ENCODE results near the gene NOM1. TPM values are rescaled to one million over a fixed set of nuclear protein-coding genes. Genes with fewer than 3 reads are reported as not detected.
"Not testable (repeated sequence)": the region's sequence is repeated elsewhere in the genome, so short reads cannot be mapped to it uniquely, and the experiment has no call there.

The NOM1 gene, protein sequence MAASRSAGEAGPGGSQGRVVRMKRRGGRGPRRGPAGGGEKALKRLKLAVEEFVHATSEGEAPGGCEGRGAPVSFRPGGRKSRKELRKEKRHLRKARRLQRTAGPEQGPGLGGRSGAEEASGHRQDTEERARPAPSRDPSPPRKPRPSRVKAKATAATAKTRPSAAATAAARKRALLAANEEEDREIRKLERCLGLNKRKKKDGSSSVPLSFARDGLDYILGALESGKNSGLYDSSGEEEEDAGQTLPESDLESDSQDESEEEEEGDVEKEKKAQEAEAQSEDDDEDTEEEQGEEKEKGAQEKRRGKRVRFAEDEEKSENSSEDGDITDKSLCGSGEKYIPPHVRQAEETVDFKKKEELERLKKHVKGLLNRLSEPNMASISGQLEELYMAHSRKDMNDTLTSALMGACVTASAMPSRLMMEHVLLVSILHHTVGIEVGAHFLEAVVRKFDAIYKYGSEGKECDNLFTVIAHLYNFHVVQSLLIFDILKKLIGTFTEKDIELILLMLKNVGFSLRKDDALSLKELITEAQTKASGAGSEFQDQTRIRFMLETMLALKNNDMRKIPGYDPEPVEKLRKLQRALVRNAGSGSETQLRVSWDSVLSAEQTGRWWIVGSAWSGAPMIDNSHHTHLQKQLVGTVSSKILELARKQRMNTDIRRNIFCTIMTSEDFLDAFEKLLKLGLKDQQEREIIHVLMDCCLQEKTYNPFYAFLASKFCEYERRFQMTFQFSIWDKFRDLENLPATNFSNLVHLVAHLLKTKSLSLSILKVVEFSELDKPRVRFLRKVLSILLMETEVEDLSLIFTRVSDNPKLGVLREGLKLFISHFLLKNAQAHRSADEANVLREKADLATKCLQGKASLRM
- 10 to 100 TPM; 13.9 to 20.9 (median 15.9) TPM for total RNA-seq
- long read RNA-seq, donor 1, partial matches to known transcripts, result 3 of 6 reads
- long read RNA-seq, donor 1, other reads (novel, unspliced or antisense), result 3 of 6 reads
- long read RNA-seq, donor 2, partial matches to known transcripts, result 7 of 7 reads
- long read RNA-seq, donor 2, other reads (novel, unspliced or antisense), result 0 of 7 reads

DNA sequence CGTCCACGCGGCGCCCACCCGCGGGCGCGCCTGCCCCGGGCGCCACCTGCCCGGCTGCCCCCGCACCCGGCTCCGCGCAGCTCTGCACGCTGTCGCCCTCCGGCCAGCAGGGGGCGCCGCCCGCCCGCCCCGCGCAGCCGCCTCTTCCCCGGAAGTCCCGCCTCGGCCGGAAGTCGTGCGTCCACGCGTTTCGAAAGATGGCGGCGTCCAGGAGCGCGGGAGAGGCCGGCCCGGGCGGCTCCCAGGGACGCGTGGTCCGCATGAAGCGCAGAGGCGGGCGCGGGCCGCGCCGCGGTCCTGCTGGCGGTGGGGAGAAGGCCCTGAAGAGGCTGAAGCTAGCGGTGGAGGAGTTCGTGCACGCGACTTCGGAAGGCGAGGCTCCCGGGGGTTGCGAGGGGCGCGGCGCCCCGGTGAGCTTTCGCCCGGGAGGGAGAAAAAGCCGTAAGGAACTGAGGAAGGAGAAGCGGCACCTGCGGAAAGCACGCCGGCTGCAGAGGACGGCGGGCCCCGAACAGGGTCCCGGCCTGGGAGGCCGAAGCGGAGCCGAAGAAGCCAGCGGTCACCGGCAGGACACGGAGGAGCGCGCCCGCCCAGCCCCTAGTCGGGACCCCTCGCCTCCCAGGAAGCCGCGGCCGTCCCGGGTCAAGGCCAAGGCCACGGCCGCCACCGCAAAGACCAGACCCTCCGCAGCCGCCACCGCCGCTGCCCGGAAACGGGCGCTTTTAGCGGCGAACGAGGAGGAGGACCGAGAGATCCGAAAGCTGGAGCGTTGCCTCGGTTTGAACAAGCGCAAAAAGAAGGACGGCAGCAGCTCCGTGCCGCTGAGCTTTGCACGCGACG lies at the start of gene NOM1:
Gene NOM1, plus strand, starts transcription at position 172 of the 840 bp plus-strand sequence. Its CDS starts 26 bp downstream, at position 198.
- Histone ChIP-seq H3K36me3 (ENCODE audit: low read depth) (no peaks in the 10 kb centered on the region), H3K4me1 (ENCODE audit: low read depth) (peaks cover 20% of the 10 kb centered on the region), H3K9me3 (no peaks in the 10 kb centered on the region), H3K4me3 (peak within 1 kb of the TSS; percentile 95)
- peak; percentile 97 for TF ChIP-seq CTCF (IDR thresholded peaks at IDR 0.05)
- intact Hi-C loops (cut with DNase I, micrococcal nuclease), result loop anchor here in 1 of 2 donors (10.0 kb wide), 1 partner anchor 325 kb away; no protein-coding TSS in a partner anchor
- peak; percentile 99 for ATAC-seq
- peak; percentile 91 to 94 (median 93) for DNase-seq

- H3K36me3 ChIP-seq (ENCODE audit: low read depth); ATAC-seq; H3K9me3 ChIP-seq; H3K4me3 ChIP-seq; intact Hi-C loops (cut with DNase I, micrococcal nuclease); H3K4me1 ChIP-seq (ENCODE audit: low read depth); DNase-seq: not testable (repeated sequence)
Measured at GRCh38 chr7:156900093-156900492, 49.4 kb upstream of the NOM1 start.

GRCh38 chr7:156903232-156903909 lies 46.1 kb upstream of the NOM1 start:
- peak; percentile 57 for ATAC-seq
- no peak for DNase-seq

DNA sequence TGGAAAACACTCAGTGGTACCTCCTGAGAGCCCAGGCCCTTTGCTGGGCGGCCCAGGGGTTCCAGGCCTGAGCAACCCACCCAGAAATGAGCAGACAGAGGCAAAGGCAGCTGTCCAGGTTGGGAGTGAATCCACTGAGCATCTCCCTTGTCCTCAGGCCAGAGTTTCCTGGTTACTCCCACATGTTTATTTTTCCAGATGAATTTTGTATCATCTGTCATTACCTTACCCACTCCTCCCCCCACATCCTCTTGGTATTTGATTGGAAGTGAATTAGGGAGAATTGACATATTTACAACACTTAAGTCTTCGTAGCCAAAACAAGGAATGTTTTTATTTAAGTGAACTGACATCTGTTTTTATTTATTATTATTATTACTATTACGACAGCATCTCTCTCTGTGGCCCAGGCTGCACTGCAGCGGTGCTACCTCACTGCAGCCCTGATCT lies 43.3 kb upstream of the NOM1 start:
- no peak for ATAC-seq
- H3K36me3 ChIP-seq (ENCODE audit: low read depth), result no peaks in the 10 kb centered on the region
- H3K9me3 ChIP-seq, result no peaks in the 10 kb centered on the region
- H3K4me3 ChIP-seq, result no peak overlapping the region
- no peak for TF ChIP-seq CTCF (IDR thresholded peaks at IDR 0.05)
- intact Hi-C loops (cut with DNase I, micrococcal nuclease), result no loop called here
- peaks cover 2% of the 10 kb centered on the region for H3K4me1 ChIP-seq (ENCODE audit: low read depth)
- no peak for DNase-seq

More at GRCh38 chr7:156903232-156903909, 46.1 kb upstream of the NOM1 start:
- intact Hi-C loops (cut with DNase I, micrococcal nuclease), result no loop called here
- Histone ChIP-seq H3K4me3 (no peak overlapping the region), H3K36me3 (ENCODE audit: low read depth) (no peaks in the 10 kb centered on the region), H3K4me1 (ENCODE audit: low read depth) (no peaks in the 10 kb centered on the region), H3K9me3 (no peaks in the 10 kb centered on the region)
- TF ChIP-seq CTCF (IDR thresholded peaks at IDR 0.05), result no peak

- Histone ChIP-seq H3K36me3 (ENCODE audit: low read depth) (no peaks in the 10 kb centered on the region), H3K9me3 (no peaks in the 10 kb centered on the region), H3K4me3 (no peak overlapping the region), H3K4me1 (ENCODE audit: low read depth) (peaks cover 2% of the 10 kb centered on the region)
- intact Hi-C loops (cut with DNase I, micrococcal nuclease), result no loop called here
- TF ChIP-seq CTCF (IDR thresholded peaks at IDR 0.05), result no peak
- DNase-seq (no peak), ATAC-seq (peak; percentile 9)
Measured at GRCh38 chr7:156907656-156908055, 41.9 kb upstream of the NOM1 start.

GRCh38 chr7:156909574-156910252 lies 39.8 kb upstream of the NOM1 start:
- ATAC-seq; DNase-seq; intact Hi-C loops (cut with DNase I, micrococcal nuclease); H3K4me3 ChIP-seq; H3K36me3 ChIP-seq (ENCODE audit: low read depth); H3K9me3 ChIP-seq; H3K4me1 ChIP-seq (ENCODE audit: low read depth): not testable (repeated sequence)
